H1 (cell line): ENCODE data around the gene IVNS1ABP. TPM values are rescaled to one million over a fixed set of nuclear protein-coding genes. Genes with fewer than 3 reads are reported as not detected.

Experiments
- CTCF ChIA-PET: fragments of 300-600 bp; sonication (Branson Sonifier 250); formaldehyde crosslinking; loops from one replicate; lab custom pipeline; 2021; ENCODE audit not compliant: partially characterized antibody; lab: Charles Lee
- POLR2A ChIA-PET: fragments of 300-600 bp; sonication (Branson Sonifier 250); formaldehyde crosslinking; loops from one replicate; lab custom pipeline; 2021; ENCODE audit warnings: inconsistent platforms; ENCODE audit not compliant: partially characterized antibody; lab: Charles Lee
- DNase-seq, 2 experiments: peaks; one replicate each; pipeline versions ENCODE4 v3.0.0 to v3.0.0-alpha.2; 2010 to 2022; ENCODE audit warnings: low spot score in 2 of 2, low read depth in 1 of 2, mixed read lengths in 1 of 2
- FAIRE-seq: peaks from 2 replicates; lab custom pipeline; 2011; peaks lifted over from hg19 to GRCh38; lab: Jason Lieb, UNC
- H2AFZ ChIP-seq: 2 replicates; pipeline ENCODE4 v1.8.1; 2012; ENCODE audit warnings: low read length, inconsistent platforms
- H2AK5ac ChIP-seq: 2 replicates; pipeline ENCODE4 v1.6.1; 2013; ENCODE audit warnings: low read depth, low read length
- H2BK120ac ChIP-seq: replicated peaks from 2 replicates; pipeline ENCODE3; 2013; ENCODE audit warnings: low read depth, low read length, inconsistent platforms
- H2BK12ac ChIP-seq: 2 replicates; pipeline ENCODE4 v1.6.1; 2013; ENCODE audit warnings: low read depth, low read length
- H2BK15ac ChIP-seq: 2 replicates; pipeline ENCODE4 v1.6.1; 2013; ENCODE audit warnings: low read length
- H2BK20ac ChIP-seq: 2 replicates; pipeline ENCODE4 v1.6.1; 2013; ENCODE audit warnings: low read length
- H2BK5ac ChIP-seq: 2 replicates; pipeline ENCODE4 v1.6.1; 2013; ENCODE audit warnings: low read depth, low read length
- H3K14ac ChIP-seq: 2 replicates; pipeline ENCODE4 v1.6.1; 2013; ENCODE audit warnings: inconsistent platforms; ENCODE audit not compliant: insufficient read length
- H3K18ac ChIP-seq: 2 replicates; pipeline ENCODE4 v1.6.1; 2013; ENCODE audit warnings: low read length; ENCODE audit errors: extremely low read depth
- H3K23ac ChIP-seq: 2 replicates; pipeline ENCODE4 v1.6.1; 2013; ENCODE audit warnings: inconsistent platforms; ENCODE audit not compliant: insufficient read length
- H3K23me2 ChIP-seq: 2 replicates; pipeline ENCODE4 v1.6.1; 2013; ENCODE audit warnings: low read depth, low read length
- H3K27ac ChIP-seq: 2 replicates; pipeline ENCODE4 v1.6.1; 2011; ENCODE audit warnings: low read depth, low read length, inconsistent platforms
- H3K27me3 ChIP-seq, 4 experiments: replicated peaks in 1 of 4; 1 replicate in 1 of 4; 2 replicates in 3 of 4; pipeline versions ENCODE4 v1.6.1 to v1.8.1; 2011 to 2013; ENCODE audit warnings: low read length in 3 of 4, mild to moderate bottlenecking in 3 of 4, inconsistent platforms in 2 of 4, mixed read lengths in 2 of 4, moderate library complexity in 1 of 4; ENCODE audit not compliant: control insufficient read depth in 3 of 4, insufficient read depth in 3 of 4; ENCODE audit errors: extremely low read depth in 1 of 4
- H3K36me3 ChIP-seq, 4 experiments: 2 replicates each; pipeline versions ENCODE4 v1.6.1 to v1.8.1; 2011 to 2013; ENCODE audit warnings: mild to moderate bottlenecking in 4 of 4, low read length in 3 of 4, moderate library complexity in 2 of 4, control low read depth in 1 of 4, inconsistent platforms in 1 of 4; ENCODE audit not compliant: insufficient read depth in 4 of 4, control insufficient read depth in 2 of 4
- H3K4ac ChIP-seq: replicated peaks from 2 replicates; pipeline ENCODE3; 2013; ENCODE audit warnings: low read length, low read depth, mixed read lengths, inconsistent platforms; ENCODE audit not compliant: insufficient read length
- H3K4me1 ChIP-seq, 4 experiments: replicated peaks in 1 of 4; 1 replicate in 1 of 4; 2 replicates in 3 of 4; pipeline versions ENCODE4 v1.6.1 to v1.8.1; 2011 to 2013; ENCODE audit warnings: low read length in 3 of 4, inconsistent platforms in 2 of 4, mixed read lengths in 1 of 4; ENCODE audit not compliant: insufficient read depth in 4 of 4, control insufficient read depth in 3 of 4
- H3K4me2 ChIP-seq, 2 experiments: 2 replicates each; pipeline versions ENCODE4 v1.6.1 to v1.8.1; 2011 to 2013; ENCODE audit warnings: low read depth in 2 of 2, low read length in 2 of 2, control low read depth in 1 of 2, inconsistent platforms in 1 of 2, mild to moderate bottlenecking in 1 of 2; ENCODE audit not compliant: insufficient read depth in 1 of 2
- H3K4me3 ChIP-seq, 4 experiments: fragments of 200-600, 300-600 bp in 1 of 4; sonication (generic), shearing (Covaris generic), sonication (Bioruptor Twin) in 1 of 4; 2 replicates each; pipeline versions ENCODE4 v1.5.1 to v1.8.1; 2011 to 2016; ENCODE audit warnings: low read length in 4 of 4, low read depth in 3 of 4, control low read depth in 2 of 4, inconsistent platforms in 2 of 4, mild to moderate bottlenecking in 2 of 4, mixed read lengths in 1 of 4, moderate library complexity in 1 of 4; ENCODE audit not compliant: insufficient read depth in 2 of 4; ENCODE audit errors: extremely low read depth in 1 of 4
- H3K56ac ChIP-seq: replicated peaks from 2 replicates; pipeline ENCODE3; 2013; ENCODE audit warnings: low read depth, mild to moderate bottlenecking, mixed read lengths, low read length, inconsistent platforms; ENCODE audit not compliant: insufficient read length
- H3K79me1 ChIP-seq: 2 replicates; pipeline ENCODE4 v1.6.1; 2013; ENCODE audit warnings: low read depth, low read length, control low read depth
- H3K79me2 ChIP-seq, 2 experiments: 2 replicates each; pipeline versions ENCODE4 v1.6.1 to v1.8.1; 2012 to 2013; ENCODE audit warnings: low read length in 2 of 2, mild to moderate bottlenecking in 2 of 2, inconsistent platforms in 1 of 2; ENCODE audit not compliant: insufficient read depth in 2 of 2, control insufficient read depth in 1 of 2
- H3K9ac ChIP-seq, 4 experiments: replicated peaks in 1 of 4; 1 replicate in 1 of 4; 2 replicates in 3 of 4; pipeline versions ENCODE4 v1.6.1 to v1.8.1; 2011 to 2013; ENCODE audit warnings: low read depth in 3 of 4, low read length in 3 of 4, control low read depth in 2 of 4, mild to moderate bottlenecking in 2 of 4, moderate library complexity in 2 of 4, inconsistent platforms in 1 of 4; ENCODE audit errors: extremely low read depth in 1 of 4
- H3K9me3 ChIP-seq, 2 experiments: 2 replicates each; pipeline versions ENCODE4 v1.6.1 to v1.8.1; 2012 to 2013; ENCODE audit warnings: mild to moderate bottlenecking in 2 of 2, moderate library complexity in 2 of 2, control low read depth in 1 of 2, inconsistent platforms in 1 of 2, low read depth in 1 of 2, low read length in 1 of 2, mixed read lengths in 1 of 2; ENCODE audit not compliant: insufficient read depth in 2 of 2
- H4K20me1 ChIP-seq, 2 experiments: replicated peaks in 1 of 2; 2 replicates each; pipeline versions ENCODE3 to v1.8.1; 2011 to 2013; ENCODE audit warnings: inconsistent platforms in 2 of 2, low read length in 2 of 2, mild to moderate bottlenecking in 1 of 2; ENCODE audit not compliant: insufficient read depth in 2 of 2, control insufficient read depth in 1 of 2
- H4K5ac ChIP-seq: 2 replicates; pipeline ENCODE4 v1.6.1; 2013; ENCODE audit warnings: low read length, low read depth, mixed read lengths, inconsistent platforms; ENCODE audit not compliant: insufficient read length
- H4K8ac ChIP-seq: 2 replicates; pipeline ENCODE4 v1.8.0; 2013; ENCODE audit warnings: mild to moderate bottlenecking, moderate library complexity, low read length, inconsistent platforms; ENCODE audit not compliant: insufficient read depth; ENCODE audit errors: extremely low read depth
- H4K91ac ChIP-seq: replicated peaks from 2 replicates; pipeline ENCODE3; 2013; ENCODE audit warnings: low read length, mixed read lengths, inconsistent platforms; ENCODE audit not compliant: insufficient read length
- EZH2 ChIP-seq: fragments of 200-600 bp; sonication (generic); IDR thresholded peaks from 2 replicates; pipeline ENCODE4 v1.7.1; 2012; ENCODE audit warnings: low read depth, mild to moderate bottlenecking, moderate library complexity, low read length, inconsistent platforms; ENCODE audit not compliant: severe bottlenecking
- PHF8 ChIP-seq: fragments of 200-600 bp; sonication (generic); conservative IDR thresholded peaks from 2 replicates; pipeline ENCODE4 v1.7.1; 2012; ENCODE audit warnings: low read depth, mild to moderate bottlenecking, inconsistent platforms, low read length, moderate library complexity
- RFX5 ChIP-seq: IDR thresholded peaks from 2 replicates; pipeline ENCODE4 v1.6.1; 2011; ENCODE audit warnings: low read depth, low read length, improper control_type of control experiment, borderline replicate concordance
- RNF2 ChIP-seq: fragments of 200-900, 300-1000 bp; sonication (generic); IDR thresholded peaks from 2 replicates; pipeline ENCODE4 v1.7.1; 2016; ENCODE audit warnings: borderline replicate concordance, low read depth, mild to moderate bottlenecking, antibody characterized with exemption, low read length; ENCODE audit not compliant: poor library complexity, severe bottlenecking; ENCODE audit errors: missing control alignments
- SRF ChIP-seq: IDR thresholded peaks from 2 replicates; pipeline ENCODE4 v1.6.1; 2011; ENCODE audit warnings: mild to moderate bottlenecking, low read depth, low read length, moderate library complexity
- SUZ12 ChIP-seq: fragments of 200-600 bp; sonication (generic); IDR thresholded peaks from 2 replicates; pipeline ENCODE4 v1.6.1; 2012; ENCODE audit warnings: mild to moderate bottlenecking, inconsistent platforms, low read length, moderate library complexity, mixed read lengths
- WGBS, 2 experiments: shearing (Covaris generic) in 1 of 2; methylation state at CpG; one replicate each; pipeline versions ENCODE4 v1.1.6 to v1.1.7; 2013 to 2015; ENCODE audit warnings: low lambda C conversion rate in 2 of 2, mixed read lengths in 2 of 2, inconsistent platforms in 1 of 2, low coverage in 1 of 2, missing lambda C conversion rate in 1 of 2; ENCODE audit not compliant: insufficient replicate concordance in 2 of 2, insufficient coverage in 1 of 2, insufficient read length in 1 of 2; ENCODE audit errors: extremely low coverage in 1 of 2, missing lambda C conversion rate in 1 of 2; 5-methylcytosine and 5-hydroxymethylcytosine counted together
- polyA plus RNA-seq, 7 experiments: library from polyadenylated mRNA; depleted of rRNA in 3 of 7; stranded (reverse) in 5 of 7; unstranded in 2 of 7; fragments of >200 nt in 5 of 7; fragments of 200-250 nt in 2 of 7; gene quantifications; 1 replicate in 5 of 7; 2 replicates in 1 of 7; 4 replicates in 1 of 7; pipeline versions ENCODE4 v1.2.1 to v1.2.3, GENCODE V29; 2011 to 2013; ENCODE audit warnings: missing spikeins in 2 of 7, mixed read lengths in 2 of 7
- total RNA-seq: library from RNA; stranded (reverse); fragmentation: NEBNext Ultra II Directional; extraction: Animal tissue kit (Norgen Biotek cat#: 25700); gene quantifications from 2 replicates; pipeline ENCODE4 v1.2.1, GENCODE V29; 2021

IVNS1ABP gene
- total and polyA plus RNA-seq, 2 of the 8 experiments (the other 6 are each of a cell fraction or from before 2014, with no cell fraction given), result 65.9 to 189 TPM

DNA sequence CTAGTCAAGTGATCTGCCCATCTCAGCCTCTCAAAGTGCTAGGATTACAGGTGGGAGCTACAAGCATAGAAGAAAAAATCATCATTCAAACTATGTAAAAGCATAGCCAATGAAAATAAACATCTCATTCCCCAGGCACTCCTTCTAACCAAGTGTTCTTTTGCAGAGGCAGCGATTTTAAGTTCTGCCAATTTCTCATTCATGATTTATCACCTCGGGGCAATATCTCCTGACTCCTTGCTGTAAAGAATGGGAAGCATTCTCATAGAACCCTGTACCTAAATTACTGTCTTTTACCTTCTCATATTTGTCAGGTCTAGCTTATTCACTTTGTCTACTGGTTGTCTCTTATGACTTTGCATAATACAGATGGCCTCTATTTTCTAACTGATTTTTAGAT lies 32.5 kb upstream of the IVNS1ABP start:
- no peaks in the 10 kb centered on the region for H3K79me1 ChIP-seq

More for the DNA sequence above, 32.5 kb upstream of the IVNS1ABP start:
- no peaks in the 10 kb centered on the region for H3K36me3 ChIP-seq
- H2BK5ac ChIP-seq, result no peak overlapping the region
- no peak overlapping the region for H3K23ac ChIP-seq
- no peak overlapping the region for H2AK5ac ChIP-seq
- H3K27me3 ChIP-seq, result no peaks in the 10 kb centered on the region
- H3K4me2 ChIP-seq, result no peak overlapping the region
- no peaks in the 10 kb centered on the region for H4K20me1 ChIP-seq
- DNase-seq (no peak), FAIRE-seq (no peak)
- no peak for TF ChIP-seq RFX5
- no peak for TF ChIP-seq RNF2
- no peak for TF ChIP-seq EZH2
- TF ChIP-seq PHF8, result no peak
- no peak for TF ChIP-seq SRF
- no peak for TF ChIP-seq SUZ12
- no peak overlapping the region for H2AFZ ChIP-seq
- 89% methylated on average over 2 of the region's 2 CpGs; no CpG with 5 or more reads in 1 of the 2 experiments for WGBS, 2 experiments
- no peak overlapping the region for H4K91ac ChIP-seq
- H2BK15ac ChIP-seq, result no peak overlapping the region
- no peak overlapping the region for H3K14ac ChIP-seq
- no peak overlapping the region for H3K4me3 ChIP-seq
- H4K8ac ChIP-seq, result no peak overlapping the region
- no peaks in the 10 kb centered on the region for H3K79me2 ChIP-seq
- H4K5ac ChIP-seq, result no peak overlapping the region
- no peak overlapping the region for H2BK120ac ChIP-seq
- no peaks in the 10 kb centered on the region for H3K23me2 ChIP-seq
- no peak overlapping the region for H3K18ac ChIP-seq
- H3K9ac ChIP-seq, result no peak overlapping the region
- ChIA-PET POLR2A (no interaction called here), CTCF (interaction anchor here (0.7 to 1.2 kb wide), 5 partner anchors 107 to 246 kb away, joined by 3 to 5 read pairs (median 3); no protein-coding TSS in a partner anchor)
- no peaks in the 10 kb centered on the region for H3K9me3 ChIP-seq
- no peak overlapping the region for H3K4ac ChIP-seq
- H3K27ac ChIP-seq, result no peak overlapping the region
- no peaks in the 10 kb centered on the region for H3K4me1 ChIP-seq
- no peak overlapping the region for H2BK12ac ChIP-seq
- H2BK20ac ChIP-seq, result no peak overlapping the region
- H3K56ac ChIP-seq, result no peak overlapping the region
